ENCODE results near the gene TTLL1.
"Not testable (repeated sequence)": the region's sequence is repeated elsewhere in the genome, so short reads cannot be mapped to it uniquely, and the experiment has no call there.

The TTLL1 gene

DNA sequence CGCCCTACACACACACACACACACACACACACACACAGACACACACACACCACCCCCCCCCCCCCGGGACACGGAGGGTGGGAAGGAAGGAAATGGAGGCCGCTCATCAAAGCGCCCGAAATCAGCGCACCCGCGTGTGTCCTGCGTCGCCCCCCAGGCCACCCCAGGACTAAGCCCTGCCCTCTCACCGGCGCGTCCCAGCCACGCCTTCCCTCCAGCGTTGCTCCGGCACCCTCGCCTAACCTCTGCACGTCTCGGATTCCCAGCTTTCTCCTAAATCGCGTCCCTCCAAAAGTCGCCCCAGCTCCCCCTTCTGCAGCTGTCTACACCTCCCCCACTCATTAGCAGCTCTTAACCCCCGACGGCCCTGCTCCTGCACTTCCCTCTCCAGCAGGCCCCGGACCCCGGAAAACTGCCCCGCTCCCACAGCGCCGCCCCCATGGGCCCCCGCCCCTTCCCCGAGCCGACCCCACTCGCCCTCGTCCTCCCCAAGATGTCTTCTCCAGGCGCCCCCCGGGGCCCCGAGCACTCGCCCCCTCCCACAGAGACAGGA is 74.8 kb downstream of the TTLL1 start:
- peak in 1 of 2 donors; percentile 8 for DNase-seq (ENCODE audit: low read depth in 1 of 2, low spot score in 1 of 2)

DNA sequence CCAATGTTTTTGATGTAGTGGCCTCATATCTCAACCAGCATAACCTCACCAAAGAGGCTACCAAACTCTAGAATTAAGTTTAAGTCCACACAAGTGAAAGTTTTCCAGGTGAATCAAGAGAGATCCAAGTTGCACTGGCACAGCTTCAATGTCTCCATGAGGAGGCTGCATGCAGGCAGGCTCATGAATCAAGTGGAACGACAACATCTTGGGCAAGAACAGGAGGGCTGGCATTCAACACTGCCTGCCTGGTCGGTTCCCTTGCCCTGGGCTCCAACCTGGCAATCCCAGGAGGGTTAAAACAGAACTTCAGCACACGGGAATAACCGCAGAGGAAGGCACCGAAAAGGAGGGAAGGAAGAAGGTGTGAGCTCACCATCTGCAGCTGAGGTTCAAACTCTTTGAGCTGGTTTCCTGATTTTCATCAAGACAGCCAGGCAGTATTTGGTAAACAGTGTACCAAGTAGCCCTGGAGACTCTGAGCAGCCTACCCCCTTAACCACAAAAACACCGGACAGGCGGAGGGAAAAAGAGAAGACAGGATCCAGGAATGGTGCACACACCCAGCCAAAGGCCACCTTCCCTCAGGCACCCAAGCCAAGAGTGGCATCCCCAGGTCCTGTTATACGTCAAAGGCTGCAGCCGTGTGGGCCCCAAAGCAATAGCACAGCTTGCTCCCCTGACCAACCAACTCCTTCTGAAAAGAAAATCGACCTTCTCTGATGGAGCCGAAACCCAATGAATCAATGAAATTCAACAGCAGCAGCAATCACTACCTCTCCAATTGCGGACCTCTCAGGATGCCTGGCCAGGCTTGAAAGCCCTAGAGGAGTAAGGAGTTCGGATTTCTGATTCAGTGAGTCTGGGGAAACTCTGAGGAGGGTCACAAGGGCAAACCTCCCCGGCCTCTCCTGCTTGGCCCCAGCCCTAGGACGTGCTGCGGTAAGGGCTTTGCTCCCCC is 75.6 kb downstream of the TTLL1 start:
- DNase-seq (ENCODE audit: low read depth in 1 of 2, low spot score in 1 of 2): no peak

DNA sequence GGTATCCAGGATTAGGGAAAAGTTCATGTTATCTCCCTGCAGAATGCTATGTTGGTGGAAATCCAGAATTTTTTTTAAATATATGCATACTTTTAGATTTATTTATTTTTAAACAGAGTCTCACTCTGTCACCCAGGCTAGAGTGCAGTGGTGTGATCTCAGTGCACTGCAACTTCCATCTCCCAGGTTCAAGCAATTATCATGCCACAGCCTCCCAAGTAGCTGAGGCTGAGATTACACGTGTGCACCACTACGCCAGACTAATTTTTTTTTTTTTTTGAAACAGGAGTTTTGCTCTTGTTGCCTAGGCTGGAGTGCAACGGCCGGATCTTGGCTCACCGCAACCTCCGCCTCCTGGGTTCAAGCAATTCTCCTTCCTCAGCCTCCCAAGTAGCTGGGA is 76.8 kb downstream of the TTLL1 start:
- no peak for DNase-seq (ENCODE audit: low read depth in 1 of 2, low spot score in 1 of 2)

DNA sequence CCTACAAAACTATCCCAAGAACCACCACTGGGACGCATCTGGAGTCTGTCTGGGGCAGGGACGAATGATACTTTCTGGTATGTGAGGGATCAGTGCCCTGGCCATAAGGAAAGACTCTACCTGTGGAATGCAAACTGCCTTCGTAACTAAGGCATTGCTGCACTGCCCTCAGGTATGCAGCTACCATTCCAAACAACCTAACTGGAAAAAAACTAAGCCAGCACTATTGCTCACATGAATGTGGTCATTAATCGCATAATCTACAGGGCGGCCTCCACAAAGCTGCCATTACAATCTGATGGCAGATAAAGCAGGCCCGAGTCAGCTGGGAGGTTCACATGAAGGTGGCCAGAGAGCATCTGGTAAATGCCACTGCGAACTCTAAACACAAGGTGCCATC is 78.1 kb downstream of the TTLL1 start:
- no peak for DNase-seq (ENCODE audit: low read depth in 1 of 2, low spot score in 1 of 2)

DNA sequence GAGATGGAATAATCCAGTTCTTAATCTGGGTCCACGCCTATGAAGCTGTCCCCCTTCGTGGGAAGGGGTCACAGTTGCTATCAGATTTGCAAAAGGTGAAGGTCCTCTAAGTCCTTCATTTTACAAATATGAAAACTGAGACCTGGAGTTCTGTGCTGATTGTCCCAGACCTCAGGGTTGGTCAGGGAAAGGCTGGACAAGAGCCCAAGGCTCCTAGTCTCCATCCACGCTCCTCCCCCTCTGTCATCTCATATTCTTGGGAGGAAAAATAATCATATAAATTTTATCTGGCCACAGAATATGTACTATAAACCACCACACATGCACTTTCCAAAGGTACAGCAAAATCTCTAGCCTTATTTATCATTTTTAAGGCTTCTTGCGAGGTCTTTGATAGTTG is 79.7 kb downstream of the TTLL1 start:
- DNase-seq (ENCODE audit: low read depth in 1 of 2, low spot score in 1 of 2): no peak

DNA sequence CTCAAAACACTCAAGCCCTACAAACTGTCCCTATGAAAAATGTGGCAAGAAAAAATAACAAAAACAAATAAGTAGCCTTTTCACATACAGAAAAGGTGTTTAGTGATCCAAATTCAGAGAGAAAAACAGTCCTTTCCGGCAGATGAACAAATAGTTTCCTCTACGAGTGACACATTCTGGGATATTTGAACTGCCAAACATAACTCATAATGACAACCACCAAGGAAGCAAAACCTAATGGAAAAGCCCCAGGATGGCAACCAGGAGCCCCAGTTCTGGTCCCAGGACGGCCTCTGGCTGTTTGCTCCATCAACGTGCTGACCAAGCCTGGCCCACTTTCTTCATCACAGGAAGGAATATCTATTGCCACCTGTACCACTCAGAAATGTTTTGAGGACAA is 80.3 kb downstream of the TTLL1 start:
- no peak for DNase-seq (ENCODE audit: low read depth in 1 of 2, low spot score in 1 of 2)

DNA sequence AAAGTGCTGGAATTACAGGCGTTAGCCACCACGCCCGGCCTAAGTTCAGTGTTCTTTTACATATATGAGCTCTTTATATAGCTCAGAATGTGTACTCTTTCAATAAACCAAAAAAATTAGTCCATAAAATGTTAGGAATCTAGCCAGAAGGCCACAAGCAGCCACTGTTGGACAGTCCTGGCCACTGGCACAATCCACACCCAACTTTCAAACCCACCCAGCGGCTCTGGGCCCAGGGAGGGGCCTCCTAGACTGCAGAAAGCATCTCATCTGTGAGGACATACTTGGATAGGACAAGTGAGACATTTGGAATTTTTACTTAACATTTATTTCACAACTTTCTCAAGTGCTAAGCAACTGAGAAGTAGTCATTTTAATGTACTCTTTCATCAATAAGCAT is 80.7 kb downstream of the TTLL1 start:
- DNase-seq (ENCODE audit: low read depth in 1 of 2, low spot score in 1 of 2): no peak

DNA sequence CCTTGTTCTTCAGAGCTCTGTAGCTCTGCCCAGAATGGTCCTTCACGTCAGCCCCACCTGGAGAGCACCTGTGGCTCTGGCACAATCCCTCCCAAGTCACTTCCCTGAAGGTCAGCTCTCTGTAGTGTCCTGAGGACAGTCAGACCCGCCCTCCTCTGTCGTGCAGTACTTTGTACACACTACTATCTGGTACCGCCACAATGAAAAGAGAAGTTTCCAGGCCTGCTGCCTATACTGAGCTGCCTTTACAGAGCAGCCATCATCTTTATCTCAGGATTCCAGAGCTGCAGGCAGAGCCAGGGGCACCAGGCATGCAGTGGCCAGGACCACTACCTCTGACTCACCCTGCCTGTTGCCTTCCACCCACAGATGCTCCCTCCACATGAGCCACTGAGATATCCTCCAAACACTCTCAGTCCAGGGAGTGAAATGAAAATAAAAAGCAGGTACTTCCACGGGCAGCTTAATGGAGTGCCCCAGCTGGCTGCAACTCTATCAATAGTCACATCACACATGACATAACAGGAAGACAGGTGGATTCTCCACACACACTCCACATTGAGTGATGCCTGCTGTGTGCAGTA is 81.6 kb downstream of the TTLL1 start:
- no peak for DNase-seq (ENCODE audit: low read depth in 1 of 2, low spot score in 1 of 2)

DNA sequence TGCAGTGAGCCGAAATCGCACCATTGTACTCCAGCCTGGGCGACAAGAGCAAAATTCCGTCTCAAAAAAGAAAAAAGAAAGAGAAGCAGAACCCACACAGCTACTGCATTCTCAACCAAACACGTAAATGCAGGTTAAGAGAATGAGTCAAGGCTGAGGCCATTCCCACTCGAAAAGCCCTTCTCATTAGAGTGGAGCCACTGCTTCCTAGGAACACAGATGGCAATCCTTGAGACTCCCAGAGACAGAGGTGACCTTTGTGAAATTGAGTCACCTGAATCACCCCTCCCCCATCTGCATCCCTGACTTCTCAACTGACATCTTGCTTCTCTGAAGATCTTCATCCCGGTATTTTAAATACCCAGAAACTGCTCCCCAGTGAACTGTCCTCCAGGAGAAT is 82.4 kb downstream of the TTLL1 start:
- no peak for DNase-seq (ENCODE audit: low read depth in 1 of 2, low spot score in 1 of 2)

DNA sequence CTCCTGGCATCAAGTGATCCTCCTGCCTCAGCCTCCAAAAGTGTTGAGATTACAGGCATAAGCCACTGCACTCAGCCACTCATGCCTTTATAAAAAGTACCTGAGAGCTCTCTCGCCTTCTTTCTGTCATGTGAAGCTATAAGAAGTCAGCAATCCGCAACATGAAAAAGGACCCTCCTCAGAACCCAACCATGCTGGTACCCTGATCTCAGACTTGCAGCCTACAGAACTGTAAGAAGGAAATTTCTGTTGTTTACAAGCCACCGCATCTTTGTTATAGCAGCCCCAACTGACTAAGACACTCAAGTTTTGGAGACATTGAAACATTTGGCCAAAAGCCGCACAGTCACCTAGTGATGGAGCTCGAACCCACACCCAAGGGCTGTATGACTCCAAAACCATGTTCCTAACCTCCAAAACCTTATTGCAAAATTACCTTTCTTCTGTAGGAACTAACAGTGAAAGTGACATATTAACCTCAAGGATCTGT is 83.1 kb downstream of the TTLL1 start:
- DNase-seq (ENCODE audit: low read depth in 1 of 2, low spot score in 1 of 2): no peak

DNA sequence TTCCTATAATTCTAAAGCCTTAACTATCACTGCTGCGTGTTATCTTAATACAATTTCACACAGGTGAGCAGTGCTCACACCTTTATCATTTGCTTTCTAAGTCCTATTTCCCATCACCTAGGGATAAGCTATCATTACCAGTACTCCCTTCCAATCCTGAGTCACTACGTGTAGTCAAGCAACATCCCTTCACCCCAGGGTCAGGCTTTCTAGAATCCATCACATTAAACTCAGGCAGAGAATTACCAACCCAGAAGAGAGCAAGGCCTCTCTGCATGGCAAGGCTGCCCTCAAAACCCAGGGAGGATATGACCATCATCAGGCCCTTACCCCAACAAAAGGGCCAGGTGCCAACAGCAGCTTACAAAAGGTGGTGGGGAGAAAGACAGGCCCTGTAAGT is 84.1 kb downstream of the TTLL1 start:
- DNase-seq (ENCODE audit: low read depth in 1 of 2, low spot score in 1 of 2): no peak

DNA sequence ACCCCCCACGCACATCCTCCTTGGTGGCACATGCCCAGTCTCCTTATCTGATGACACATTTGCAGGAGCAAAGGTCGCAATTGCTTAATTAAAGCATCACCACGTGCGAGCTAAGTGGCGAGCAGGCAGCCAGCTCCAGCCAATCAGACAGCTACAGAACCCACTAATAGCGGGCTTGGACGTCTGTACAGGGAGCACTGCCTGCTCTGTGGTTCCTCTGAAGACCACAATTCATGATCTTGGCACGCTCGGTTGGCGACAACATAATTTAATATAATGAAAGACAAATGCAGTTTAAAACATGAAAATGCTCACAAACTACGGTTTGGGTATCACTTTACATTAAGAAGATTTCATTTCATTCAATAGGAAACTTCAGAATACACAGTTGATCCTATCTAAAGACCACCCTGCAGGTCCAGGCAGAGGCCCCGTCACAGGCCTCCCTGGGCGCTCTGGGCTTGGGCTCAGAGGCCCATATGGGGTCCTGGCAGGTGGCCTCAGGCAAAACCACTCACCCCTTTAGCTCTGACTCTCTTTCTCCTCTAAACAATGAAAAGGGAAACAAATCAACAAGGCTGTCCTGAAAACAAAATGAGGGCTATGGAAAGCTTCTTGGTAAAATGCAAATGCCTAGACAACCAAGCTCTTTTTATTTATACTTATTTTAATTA is 84.7 kb downstream of the TTLL1 start:
- DNase-seq (ENCODE audit: low read depth in 1 of 2, low spot score in 1 of 2): no peak

DNA sequence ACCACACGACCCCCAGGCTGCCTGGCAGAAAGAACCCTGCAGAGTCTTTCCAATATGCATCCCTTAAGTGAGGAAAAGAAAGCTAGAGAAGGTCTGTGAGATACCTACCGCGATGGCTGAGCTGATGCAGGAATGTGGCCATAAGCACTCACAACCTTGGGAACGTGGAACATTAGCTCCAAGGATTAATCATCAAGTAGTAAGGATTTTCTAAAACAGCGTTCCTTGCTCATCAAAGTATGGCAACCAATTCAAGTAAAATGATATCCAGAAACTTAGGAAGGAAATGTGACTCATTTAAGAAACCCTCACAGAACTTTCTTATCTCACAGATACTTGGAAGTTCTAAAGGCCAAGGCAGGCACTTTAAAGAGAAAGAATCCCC is 87.0 kb downstream of the TTLL1 start:
- DNase-seq (ENCODE audit: low read depth in 1 of 2, low spot score in 1 of 2): no peak

DNA sequence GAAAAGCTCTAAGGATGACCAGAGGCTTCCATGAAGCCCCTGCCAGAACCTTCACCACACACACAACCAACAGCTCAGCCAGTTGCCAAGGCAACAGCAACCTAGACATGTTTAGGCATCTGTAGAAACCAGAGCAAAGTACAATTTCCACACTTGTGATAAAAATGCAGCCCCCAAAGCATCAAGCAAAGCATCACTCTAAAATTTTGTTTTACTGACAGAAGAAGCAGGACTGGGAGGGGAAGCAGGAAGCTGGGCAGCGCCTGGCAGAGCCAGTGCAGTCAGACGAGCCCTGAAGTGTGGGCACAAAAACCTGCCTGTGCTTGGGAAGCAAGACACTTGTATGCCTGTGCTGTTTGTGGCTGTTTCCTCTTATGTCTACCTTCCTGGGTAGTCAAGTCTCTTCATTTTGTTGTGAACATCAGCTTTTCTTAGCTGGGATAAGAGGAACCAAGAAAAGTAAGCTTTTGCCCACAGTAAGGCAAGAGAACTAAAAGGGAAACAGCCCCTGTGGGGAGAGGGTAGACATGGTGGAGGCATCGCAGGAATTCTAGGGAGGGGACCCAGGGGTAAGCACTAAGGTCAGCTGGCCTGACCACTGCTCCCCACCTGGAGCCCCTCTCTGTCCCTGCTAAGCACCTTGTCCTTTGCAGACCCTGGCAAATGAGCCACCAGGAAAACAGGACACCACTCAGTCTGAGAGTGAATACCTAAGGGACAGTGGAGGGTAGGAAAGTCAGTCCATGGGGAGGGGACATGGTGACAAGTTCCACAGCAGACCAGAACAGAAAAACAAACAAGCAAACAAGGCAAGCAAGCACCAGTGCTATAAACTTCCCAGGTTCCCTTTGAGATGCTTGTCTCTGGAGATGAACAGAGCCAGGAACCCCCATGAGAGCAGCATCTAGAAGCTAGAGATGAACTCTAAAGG is 87.7 kb downstream of the TTLL1 start:
- no peak for DNase-seq (ENCODE audit: low read depth in 1 of 2, low spot score in 1 of 2)

DNA sequence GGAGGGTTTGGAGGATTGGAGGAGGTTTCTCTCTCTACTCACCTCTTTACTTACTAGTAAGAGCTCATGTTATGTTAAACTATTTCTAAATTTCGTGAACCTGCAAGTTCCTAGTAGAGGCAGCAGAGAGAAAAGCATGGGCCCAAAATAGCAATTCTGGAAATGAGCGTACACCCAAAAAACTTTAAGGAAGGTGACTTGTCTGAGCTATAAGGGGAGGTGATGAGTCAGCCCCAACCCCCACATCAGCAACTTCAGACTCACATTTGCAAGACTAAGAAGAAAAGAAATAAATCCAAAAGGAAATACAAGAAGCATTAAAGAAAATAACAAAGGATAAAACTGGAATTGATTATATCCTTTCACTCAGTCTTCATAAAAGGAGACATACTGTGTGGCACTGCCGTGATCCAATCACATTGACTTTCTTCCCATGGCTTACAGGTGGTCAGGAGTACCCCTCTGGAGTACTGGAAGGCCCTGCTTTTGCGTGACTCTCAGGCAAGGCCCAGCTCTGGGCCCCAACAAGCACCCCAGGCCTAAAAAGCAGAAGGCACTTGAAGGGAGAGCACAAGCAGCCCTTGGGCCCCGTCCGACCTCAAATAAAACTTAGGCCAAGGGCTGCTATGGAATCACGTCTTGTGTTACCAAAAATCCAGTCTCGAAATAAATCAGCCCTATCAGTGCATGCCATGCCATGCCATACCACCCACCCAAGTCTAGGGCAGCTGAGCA is 88.6 kb downstream of the TTLL1 start:
- DNase-seq (ENCODE audit: low read depth in 1 of 2, low spot score in 1 of 2): no peak

DNA sequence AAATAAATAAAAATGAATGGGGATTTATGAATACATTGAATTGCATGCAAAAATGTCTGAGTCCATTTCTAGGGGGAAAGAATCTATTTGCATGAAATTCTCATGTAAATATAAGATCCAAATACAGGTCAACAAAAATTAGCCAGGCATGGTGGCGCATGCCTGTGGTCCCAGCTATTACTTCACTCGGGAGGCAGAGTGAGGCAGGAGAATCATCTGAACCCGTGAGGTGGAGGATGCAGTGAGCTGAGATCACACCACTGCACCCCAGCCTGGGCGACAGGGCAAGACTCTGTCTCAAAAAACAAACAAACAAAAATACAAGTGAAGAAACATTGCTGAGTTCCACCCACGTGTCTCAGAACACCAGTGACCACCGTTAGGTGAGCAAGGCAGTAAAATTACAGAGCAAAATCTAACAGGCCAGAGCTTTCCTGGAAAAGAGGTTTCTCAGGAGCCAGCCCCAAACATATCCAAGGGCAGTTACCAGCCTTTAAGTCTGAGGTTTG is 91.6 kb downstream of the TTLL1 start:
- DNase-seq (ENCODE audit: low read depth in 1 of 2, low spot score in 1 of 2): no peak

DNA sequence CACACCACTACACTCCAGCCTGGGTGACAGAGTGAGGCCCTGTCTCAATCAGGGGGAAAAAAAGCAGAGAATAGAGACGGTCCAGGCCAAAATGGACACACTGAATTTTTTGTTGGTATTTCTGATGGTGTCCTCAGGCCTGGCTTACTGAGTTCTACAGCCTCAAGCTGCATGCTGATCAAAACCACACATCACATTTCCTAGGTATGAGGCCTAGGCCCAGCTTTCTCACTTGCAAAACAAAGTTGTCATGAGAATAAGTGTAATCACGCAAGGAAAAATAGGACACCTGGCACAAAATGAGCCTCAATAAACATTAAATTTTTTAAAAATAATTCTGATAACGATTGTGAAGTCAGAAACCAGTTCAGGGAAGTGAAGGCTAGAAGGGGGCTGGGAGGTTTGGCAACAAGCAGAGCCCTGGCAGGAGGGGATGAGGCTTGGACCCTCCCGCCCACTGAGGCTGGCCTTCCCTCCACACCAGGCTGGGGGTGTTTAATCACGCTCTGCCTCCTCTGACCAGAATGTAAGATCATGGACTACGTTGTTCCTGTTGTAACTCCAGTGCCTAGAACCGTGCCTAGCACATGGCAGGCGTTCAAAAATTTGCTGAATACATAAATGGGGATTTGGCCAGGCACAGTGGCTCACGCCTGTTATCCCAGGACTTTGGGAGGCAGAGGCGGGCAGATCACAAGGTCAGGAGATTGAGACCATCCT is 92.4 kb downstream of the TTLL1 start:
- no peak for DNase-seq (ENCODE audit: low read depth in 1 of 2, low spot score in 1 of 2)

DNA sequence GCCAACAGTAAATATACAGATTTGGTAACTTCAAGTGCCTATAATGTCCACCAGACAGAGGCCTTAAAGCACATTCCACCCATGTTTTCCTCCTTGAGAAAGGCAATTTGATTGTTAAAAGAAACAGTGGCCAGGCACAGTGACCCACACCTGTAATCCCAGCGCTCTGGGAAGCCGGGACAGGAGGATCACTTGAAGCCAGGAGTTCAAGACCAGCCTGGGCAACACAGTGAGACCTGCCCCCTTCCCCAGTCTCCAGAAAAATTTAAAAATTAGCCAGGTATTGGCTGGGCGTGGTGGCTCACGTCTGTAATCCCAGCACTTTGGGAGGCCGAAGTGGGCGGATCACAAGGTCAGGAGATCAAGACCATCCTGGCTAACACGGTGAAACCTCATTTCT is 93.5 kb downstream of the TTLL1 start:
- not testable (repeated sequence) for DNase-seq (ENCODE audit: low read depth in 1 of 2, low spot score in 1 of 2)

DNA sequence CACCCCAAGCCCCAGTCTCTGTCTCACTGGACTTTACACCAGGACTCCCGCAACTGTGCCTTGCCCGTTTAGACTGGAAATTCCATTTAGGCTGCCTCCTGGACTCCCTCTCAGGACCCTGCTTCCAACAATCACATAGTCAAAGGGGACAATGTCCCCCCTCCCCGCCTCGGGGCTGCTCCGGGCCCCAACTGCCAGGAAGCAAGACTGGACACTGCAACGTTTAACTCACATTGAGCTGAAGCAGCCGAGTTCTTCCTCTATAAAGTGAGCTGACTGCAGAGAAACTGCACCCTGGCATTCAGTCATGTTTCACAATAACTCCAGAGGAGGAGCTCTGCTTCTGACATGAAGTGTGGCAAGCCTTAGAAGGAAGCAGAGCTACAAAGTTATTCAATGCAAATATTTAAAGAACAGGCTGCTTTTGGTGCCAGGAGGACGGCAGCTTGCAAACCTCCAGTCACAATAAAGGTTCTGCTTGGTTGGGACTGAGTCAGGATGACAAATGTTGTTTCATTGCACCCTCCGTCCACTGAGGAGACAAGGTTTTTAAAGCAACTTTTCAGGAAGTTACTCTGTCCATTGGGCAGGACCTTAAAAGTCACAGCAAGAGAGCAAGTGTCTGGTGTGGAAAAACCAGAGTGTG is 94.2 kb downstream of the TTLL1 start:
- DNase-seq (ENCODE audit: low read depth in 1 of 2, low spot score in 1 of 2): no peak
